GM21786 (cell line): ENCODE data around the gene GBE1.
"Not testable (repeated sequence)": the region's sequence is repeated elsewhere in the genome, so short reads cannot be mapped to it uniquely, and the experiment has no call there.

Experiments
- ATAC-seq: cut with Tn5 transposase; IDR thresholded peaks from one replicate; pipeline ENCODE4 v1.9.1; 2021; ENCODE audit not compliant: unreplicated experiment

Gene GBE1

GRCh38 chr3:81544385-81544784 lies 217.1 kb downstream of the GBE1 start:
- no peak for ATAC-seq

GRCh38 chr3:81540787-81541186 lies 220.7 kb downstream of the GBE1 start:
- ATAC-seq = no peak

- no peak for ATAC-seq
Observed at GRCh38 chr3:81531846-81532245, 229.6 kb downstream of the GBE1 start.

GRCh38 chr3:81531263-81531662 lies 230.2 kb downstream of the GBE1 start:
- ATAC-seq = no peak

GRCh38 chr3:81530180-81530939 lies 231.1 kb downstream of the GBE1 start:
- ATAC-seq = no peak

GRCh38 chr3:81521855-81522254 lies 239.6 kb downstream of the GBE1 start:
- ATAC-seq = no peak

GRCh38 chr3:81518945-81519344 lies 242.5 kb downstream of the GBE1 start:
- no peak for ATAC-seq

- no peak for ATAC-seq
Observed at GRCh38 chr3:81516042-81516441, 245.4 kb downstream of the GBE1 start.

GRCh38 chr3:81513591-81513990 lies 247.9 kb downstream of the GBE1 start:
- no peak for ATAC-seq

GRCh38 chr3:81503026-81503425 lies 258.4 kb downstream of the GBE1 start:
- ATAC-seq = no peak

- ATAC-seq = no peak
Observed at GRCh38 chr3:81502236-81502635, 259.2 kb downstream of the GBE1 start.

- ATAC-seq = no peak
Observed at GRCh38 chr3:81500039-81500438, 261.4 kb downstream of the GBE1 start.

- ATAC-seq = no peak
Observed at GRCh38 chr3:81497572-81498251, 263.7 kb downstream of the GBE1 start.

- no peak for ATAC-seq
Observed at GRCh38 chr3:81496407-81497104, 264.9 kb downstream of the GBE1 start.

- not testable (repeated sequence) for ATAC-seq
Observed at GRCh38 chr3:81492471-81492870, 269.0 kb downstream of the GBE1 start.

GRCh38 chr3:81492040-81492439 lies 269.4 kb downstream of the GBE1 start:
- no peak for ATAC-seq

- ATAC-seq = peak; percentile 73
Observed at GRCh38 chr3:81490541-81491288, 270.7 kb downstream of the GBE1 start.

- ATAC-seq = peak; percentile 98
Observed at GRCh38 chr3:81485444-81485865, 276.0 kb downstream of the GBE1 start.

- ATAC-seq = no peak
Observed at GRCh38 chr3:81484520-81484919, 276.9 kb downstream of the GBE1 start.

- no peak for ATAC-seq
Observed at GRCh38 chr3:81483046-81483445, 278.4 kb downstream of the GBE1 start.

GRCh38 chr3:81477740-81478139 lies 283.7 kb downstream of the GBE1 start:
- ATAC-seq = no peak
